ENCODE results near the gene ARFGAP2.

ARFGAP2 gene

DNA sequence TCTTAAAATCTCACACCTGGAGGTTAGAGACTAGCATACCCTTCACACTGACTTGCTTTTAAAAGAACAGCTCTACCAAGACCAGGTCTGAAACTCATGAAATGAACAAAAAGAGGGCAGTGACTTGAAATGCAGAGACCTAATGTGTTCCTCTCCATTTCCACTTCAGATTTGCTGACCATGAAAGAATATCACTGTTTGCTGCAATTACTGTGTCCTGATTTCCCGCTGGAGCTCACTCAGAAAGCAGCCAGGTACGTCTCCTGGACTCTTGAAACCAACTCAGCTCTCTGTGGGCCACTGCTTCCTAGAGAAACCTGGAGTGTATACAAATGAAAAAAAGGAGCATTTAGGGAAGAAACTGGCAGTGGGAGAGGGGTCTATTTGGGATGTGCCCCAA, 39.2 kb downstream of the ARFGAP2 start:
- Histone ChIP-seq H2BK15ac (replicated peaks; ENCODE audit: low read depth) (no peak overlapping the region), H2BK120ac (ENCODE audit: low read depth, low read length) (no peak overlapping the region), H3K18ac (ENCODE audit: low read length) (no peak overlapping the region), H3K4me2 (ENCODE audit: low read length) (no peak overlapping the region), H4K8ac (ENCODE audit: low read depth, low read length) (no peak overlapping the region), H3K36me3 (ENCODE audit: control insufficient read depth, insufficient read depth, low read length) (peaks cover 2% of the 10 kb centered on the region), H3K27ac (ENCODE audit: low read depth, low read length) (no peak overlapping the region), H3K27me3 (ENCODE audit: insufficient read depth, low read length, poor library complexity) (no peaks in the 10 kb centered on the region), H3K79me1 (ENCODE audit: low read length) (no peaks in the 10 kb centered on the region), H2AK5ac (ENCODE audit: low read length) (no peak overlapping the region), H3K9ac (ENCODE audit: low read length) (no peak overlapping the region), H3K79me2 (ENCODE audit: control insufficient read depth, insufficient read depth, low read length) (no peaks in the 10 kb centered on the region), H3K23ac (ENCODE audit: low read length) (no peak overlapping the region), H3K56ac (ENCODE audit: low read length) (no peak overlapping the region), H3K4ac (ENCODE audit: low read depth, low read length) (no peak overlapping the region), H4K5ac (ENCODE audit: low read length) (no peak overlapping the region), H2BK5ac (ENCODE audit: low read length) (no peak overlapping the region), H3K4me1 (ENCODE audit: control insufficient read depth, low read depth, low read length) (no peaks in the 10 kb centered on the region), H3K4me3 (ENCODE audit: low read length) (no peak overlapping the region)
- no CpG with 5 or more reads among the region's 2 CpGs for whole genome bisulfite sequencing (ENCODE audit: extremely low coverage, insufficient coverage, low lambda C conversion rate)
- DNase-seq, result no peak

DNA sequence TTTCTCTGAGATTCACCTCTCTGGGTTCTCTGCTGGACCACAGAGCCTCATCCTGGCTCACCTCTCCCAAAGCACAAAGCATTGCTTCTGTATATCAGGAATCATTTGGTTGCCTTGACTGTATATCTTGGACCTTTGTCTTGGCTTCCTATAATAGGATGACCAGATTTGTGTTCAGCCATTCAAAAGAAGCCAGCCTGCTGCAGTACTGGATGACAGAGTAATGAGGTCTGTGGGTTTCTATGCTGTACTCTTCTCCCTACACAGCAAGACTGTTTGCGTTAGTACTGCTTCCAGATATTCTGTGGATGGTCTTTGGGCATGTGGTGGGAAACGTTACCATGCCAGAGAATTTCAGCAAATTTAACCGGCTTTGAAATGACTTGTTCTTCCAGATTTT, 39.8 kb downstream of the ARFGAP2 start:
- Histone ChIP-seq H3K36me3 (ENCODE audit: control insufficient read depth, insufficient read depth, low read length) (peaks cover 2% of the 10 kb centered on the region), H2BK120ac (ENCODE audit: low read depth, low read length) (no peak overlapping the region), H3K79me1 (ENCODE audit: low read length) (no peaks in the 10 kb centered on the region), H3K4me2 (ENCODE audit: low read length) (no peak overlapping the region), H3K56ac (ENCODE audit: low read length) (no peak overlapping the region), H3K4me1 (ENCODE audit: control insufficient read depth, low read depth, low read length) (no peaks in the 10 kb centered on the region), H3K23ac (ENCODE audit: low read length) (no peak overlapping the region), H2BK5ac (ENCODE audit: low read length) (no peak overlapping the region), H4K5ac (ENCODE audit: low read length) (no peak overlapping the region), H3K4me3 (ENCODE audit: low read length) (no peak overlapping the region), H3K18ac (ENCODE audit: low read length) (no peak overlapping the region), H3K27ac (ENCODE audit: low read depth, low read length) (no peak overlapping the region), H4K8ac (ENCODE audit: low read depth, low read length) (no peak overlapping the region), H3K79me2 (ENCODE audit: control insufficient read depth, insufficient read depth, low read length) (no peaks in the 10 kb centered on the region), H2BK15ac (replicated peaks; ENCODE audit: low read depth) (no peak overlapping the region), H3K9ac (ENCODE audit: low read length) (no peak overlapping the region), H3K27me3 (ENCODE audit: insufficient read depth, low read length, poor library complexity) (no peaks in the 10 kb centered on the region), H3K4ac (ENCODE audit: low read depth, low read length) (no peak overlapping the region), H2AK5ac (ENCODE audit: low read length) (no peak overlapping the region)
- no peak for DNase-seq
- no CpG with 5 or more reads among the region's 3 CpGs for WGBS (ENCODE audit: extremely low coverage, insufficient coverage, low lambda C conversion rate)

DNA sequence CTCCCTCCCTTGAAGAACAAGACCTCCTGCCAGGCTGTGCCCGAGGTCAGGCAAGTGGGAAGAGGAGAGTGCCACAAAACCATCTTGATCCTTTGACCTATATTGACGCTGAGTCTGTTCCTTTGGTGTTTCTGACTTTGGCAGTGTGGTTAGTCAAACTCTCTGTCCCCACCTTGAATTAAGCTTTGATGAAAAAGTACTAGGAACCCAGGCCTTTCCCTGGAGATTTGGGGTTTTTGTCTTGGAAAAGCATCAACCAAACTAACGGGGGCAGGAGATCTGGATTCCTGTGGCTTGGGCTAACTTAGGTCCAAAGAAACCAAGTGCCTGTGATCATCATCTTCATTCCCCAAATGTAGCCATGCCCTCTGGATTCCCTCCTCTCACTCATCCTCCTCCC, 40.4 kb downstream of the ARFGAP2 start:
- Histone ChIP-seq H3K56ac (ENCODE audit: low read length) (no peak overlapping the region), H4K8ac (ENCODE audit: low read depth, low read length) (no peak overlapping the region), H2BK15ac (replicated peaks; ENCODE audit: low read depth) (no peak overlapping the region), H3K79me1 (ENCODE audit: low read length) (no peaks in the 10 kb centered on the region), H3K23ac (ENCODE audit: low read length) (no peak overlapping the region), H2BK120ac (ENCODE audit: low read depth, low read length) (no peak overlapping the region), H3K4ac (ENCODE audit: low read depth, low read length) (no peak overlapping the region), H3K36me3 (ENCODE audit: control insufficient read depth, insufficient read depth, low read length) (peaks cover 2% of the 10 kb centered on the region), H3K27ac (ENCODE audit: low read depth, low read length) (no peak overlapping the region), H2BK5ac (ENCODE audit: low read length) (no peak overlapping the region), H3K4me3 (ENCODE audit: low read length) (no peak overlapping the region), H3K9ac (ENCODE audit: low read length) (no peak overlapping the region), H3K4me1 (ENCODE audit: control insufficient read depth, low read depth, low read length) (no peaks in the 10 kb centered on the region), H4K5ac (ENCODE audit: low read length) (no peak overlapping the region), H3K27me3 (ENCODE audit: insufficient read depth, low read length, poor library complexity) (no peaks in the 10 kb centered on the region), H3K79me2 (ENCODE audit: control insufficient read depth, insufficient read depth, low read length) (no peaks in the 10 kb centered on the region), H3K18ac (ENCODE audit: low read length) (no peak overlapping the region), H2AK5ac (ENCODE audit: low read length) (no peak overlapping the region), H3K4me2 (ENCODE audit: low read length) (no peak overlapping the region)
- no CpG with 5 or more reads among the region's 3 CpGs for WGBS (ENCODE audit: extremely low coverage, insufficient coverage, low lambda C conversion rate)
- no peak for DNase-seq

DNA sequence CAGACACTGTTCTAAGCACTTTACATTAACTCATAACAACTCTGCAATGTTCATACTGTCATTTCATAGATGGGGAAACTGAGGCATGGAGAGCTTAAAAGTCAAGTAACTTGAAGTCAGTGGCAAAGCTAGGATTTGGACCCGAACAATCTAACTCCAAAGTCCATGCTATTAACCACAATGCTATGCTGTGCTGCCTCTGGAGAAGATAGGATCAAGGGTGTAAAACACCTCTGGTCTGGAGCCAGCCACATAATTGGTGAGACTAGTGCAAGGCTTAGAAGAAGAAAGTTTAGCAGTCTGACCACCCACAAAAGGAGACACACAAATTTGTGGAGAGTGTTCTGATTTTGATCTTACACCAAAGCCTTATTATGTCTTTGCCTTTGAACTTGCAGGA, 43.7 kb downstream of the ARFGAP2 start:
- H2AK5ac ChIP-seq (ENCODE audit: low read length), result no peak overlapping the region
- H2BK5ac ChIP-seq (ENCODE audit: low read length), result no peak overlapping the region
- H3K23ac ChIP-seq (ENCODE audit: low read length), result no peak overlapping the region
- WGBS (ENCODE audit: extremely low coverage, insufficient coverage, low lambda C conversion rate), result no CpG with 5 or more reads among the region's 1 CpG
- no peaks in the 10 kb centered on the region for H3K36me3 ChIP-seq (ENCODE audit: control insufficient read depth, insufficient read depth, low read length)
- no peaks in the 10 kb centered on the region for H3K79me1 ChIP-seq (ENCODE audit: low read length)
- no peak overlapping the region for H3K27ac ChIP-seq (ENCODE audit: low read depth, low read length)
- H2BK120ac ChIP-seq (ENCODE audit: low read depth, low read length), result no peak overlapping the region
- H3K9ac ChIP-seq (ENCODE audit: low read length), result no peak overlapping the region
- no peak overlapping the region for H3K4me3 ChIP-seq (ENCODE audit: low read length)
- H3K4me2 ChIP-seq (ENCODE audit: low read length), result no peak overlapping the region
- H3K79me2 ChIP-seq (ENCODE audit: control insufficient read depth, insufficient read depth, low read length), result no peaks in the 10 kb centered on the region
- H3K18ac ChIP-seq (ENCODE audit: low read length), result no peak overlapping the region
- no peak for DNase-seq
- H3K56ac ChIP-seq (ENCODE audit: low read length), result no peak overlapping the region
- no peak overlapping the region for H4K5ac ChIP-seq (ENCODE audit: low read length)
- no peaks in the 10 kb centered on the region for H3K4me1 ChIP-seq (ENCODE audit: control insufficient read depth, low read depth, low read length)
- no peak overlapping the region for H3K4ac ChIP-seq (ENCODE audit: low read depth, low read length)
- H3K27me3 ChIP-seq (ENCODE audit: insufficient read depth, low read length, poor library complexity), result no peaks in the 10 kb centered on the region
- no peak overlapping the region for H4K8ac ChIP-seq (ENCODE audit: low read depth, low read length)
- H2BK15ac ChIP-seq (replicated peaks; ENCODE audit: low read depth), result no peak overlapping the region

DNA sequence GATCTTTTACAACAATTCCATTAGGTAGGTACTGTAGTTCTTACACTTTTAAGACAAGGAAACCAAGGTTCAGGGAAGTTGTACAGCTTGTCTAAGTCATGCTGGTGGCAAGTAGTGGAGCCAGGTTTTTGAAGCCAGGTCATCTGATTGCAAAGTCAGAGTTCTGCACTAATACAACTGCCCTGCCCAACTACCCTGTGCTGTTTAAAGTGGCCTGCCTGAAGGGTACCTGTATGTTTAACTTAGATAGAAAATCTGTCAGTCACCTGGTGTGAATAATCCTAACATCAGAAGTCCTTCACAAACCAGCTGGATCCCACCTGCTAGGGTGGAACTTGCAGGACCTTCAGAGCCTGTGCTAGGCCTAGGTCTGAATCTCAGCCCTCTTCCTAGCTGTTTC, 44.2 kb downstream of the ARFGAP2 start:
- Histone ChIP-seq H3K9ac (ENCODE audit: low read length) (no peak overlapping the region), H2BK15ac (replicated peaks; ENCODE audit: low read depth) (no peak overlapping the region), H2BK5ac (ENCODE audit: low read length) (no peak overlapping the region), H3K4me3 (ENCODE audit: low read length) (no peak overlapping the region), H3K27me3 (ENCODE audit: insufficient read depth, low read length, poor library complexity) (no peaks in the 10 kb centered on the region), H3K4ac (ENCODE audit: low read depth, low read length) (no peak overlapping the region), H3K4me2 (ENCODE audit: low read length) (no peak overlapping the region), H2BK120ac (ENCODE audit: low read depth, low read length) (no peak overlapping the region), H3K4me1 (ENCODE audit: control insufficient read depth, low read depth, low read length) (no peaks in the 10 kb centered on the region), H3K36me3 (ENCODE audit: control insufficient read depth, insufficient read depth, low read length) (no peaks in the 10 kb centered on the region), H3K79me2 (ENCODE audit: control insufficient read depth, insufficient read depth, low read length) (no peaks in the 10 kb centered on the region), H3K27ac (ENCODE audit: low read depth, low read length) (no peak overlapping the region), H2AK5ac (ENCODE audit: low read length) (no peak overlapping the region), H3K18ac (ENCODE audit: low read length) (no peak overlapping the region), H4K5ac (ENCODE audit: low read length) (no peak overlapping the region), H3K23ac (ENCODE audit: low read length) (no peak overlapping the region), H4K8ac (ENCODE audit: low read depth, low read length) (no peak overlapping the region), H3K79me1 (ENCODE audit: low read length) (no peaks in the 10 kb centered on the region), H3K56ac (ENCODE audit: low read length) (no peak overlapping the region)
- DNase-seq, result no peak

DNA sequence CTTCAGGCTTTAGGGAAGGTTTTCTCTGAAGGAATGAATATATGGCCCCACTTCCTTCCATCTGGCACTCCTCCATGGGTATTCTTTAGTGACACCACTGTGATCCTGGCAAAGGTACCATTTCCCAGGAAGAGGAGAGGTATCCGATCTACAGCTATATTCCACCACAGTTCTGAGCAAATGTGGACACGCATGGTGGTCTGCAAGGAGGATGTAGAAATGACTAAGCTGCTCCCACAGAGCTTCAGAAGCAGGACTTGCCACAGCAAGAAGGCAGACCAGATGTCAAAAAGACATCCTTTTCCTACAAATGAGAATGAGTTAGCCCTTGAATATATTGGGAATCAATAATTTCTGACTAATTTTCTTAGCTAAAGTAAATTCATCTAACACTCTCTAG, 45.5 kb downstream of the ARFGAP2 start:
- no peaks in the 10 kb centered on the region for H3K79me1 ChIP-seq (ENCODE audit: low read length)
- no peaks in the 10 kb centered on the region for H3K79me2 ChIP-seq (ENCODE audit: control insufficient read depth, insufficient read depth, low read length)
- H3K4ac ChIP-seq (ENCODE audit: low read depth, low read length), result no peak overlapping the region
- no peak overlapping the region for H2BK15ac ChIP-seq (replicated peaks; ENCODE audit: low read depth)
- H3K23ac ChIP-seq (ENCODE audit: low read length), result no peak overlapping the region
- no peaks in the 10 kb centered on the region for H3K36me3 ChIP-seq (ENCODE audit: control insufficient read depth, insufficient read depth, low read length)
- no peak overlapping the region for H4K5ac ChIP-seq (ENCODE audit: low read length)
- H3K18ac ChIP-seq (ENCODE audit: low read length), result no peak overlapping the region
- no peak overlapping the region for H2AK5ac ChIP-seq (ENCODE audit: low read length)
- no peak overlapping the region for H3K4me2 ChIP-seq (ENCODE audit: low read length)
- no peak overlapping the region for H4K8ac ChIP-seq (ENCODE audit: low read depth, low read length)
- no peak overlapping the region for H2BK120ac ChIP-seq (ENCODE audit: low read depth, low read length)
- no peak overlapping the region for H3K27ac ChIP-seq (ENCODE audit: low read depth, low read length)
- H3K27me3 ChIP-seq (ENCODE audit: insufficient read depth, low read length, poor library complexity), result no peaks in the 10 kb centered on the region
- H2BK5ac ChIP-seq (ENCODE audit: low read length), result no peak overlapping the region
- DNase-seq, result no peak
- H3K9ac ChIP-seq (ENCODE audit: low read length), result no peak overlapping the region
- no peak overlapping the region for H3K4me3 ChIP-seq (ENCODE audit: low read length)
- H3K56ac ChIP-seq (ENCODE audit: low read length), result no peak overlapping the region
- WGBS (ENCODE audit: extremely low coverage, insufficient coverage, low lambda C conversion rate), result no CpG with 5 or more reads among the region's 2 CpGs
- no peaks in the 10 kb centered on the region for H3K4me1 ChIP-seq (ENCODE audit: control insufficient read depth, low read depth, low read length)
